RWPE2 (cell line): ENCODE measurements around the gene MOK.
A peak's percentile ranks its signal among the peaks of the same experiment; 100 is the strongest.

ENCODE experiments used
- ATAC-seq: fragments of 200-7000 bp; cut with Tn5 transposase; 3 replicates; pipeline ENCODE4 v1.9.1; 2021; ENCODE audit warnings: low read depth
- DNase-seq: peaks from one replicate; pipeline ENCODE4 v3.0.0-alpha.2; 2020; ENCODE audit warnings: low spot score
- H3K27ac ChIP-seq: fragments of 450-650 bp; 2 replicates; pipeline ENCODE4 v1.5.1; 2017; ENCODE audit warnings: mild to moderate bottlenecking; ENCODE audit not compliant: poor library complexity, severe bottlenecking
- H3K27me3 ChIP-seq: fragments of 250-450 bp; sonication (Bioruptor Pico); 2 replicates; pipeline ENCODE4 v1.5.1; 2021; ENCODE audit warnings: mild to moderate bottlenecking, moderate library complexity; ENCODE audit not compliant: insufficient read depth, poor library complexity, severe bottlenecking
- H3K36me3 ChIP-seq: fragments of 250-450 bp; sonication (Bioruptor Pico); 2 replicates; pipeline ENCODE4 v1.5.1; 2020; ENCODE audit warnings: low read depth, mild to moderate bottlenecking, moderate library complexity
- H3K4me1 ChIP-seq: fragments of 250-450 bp; sonication (Bioruptor Pico); 2 replicates; pipeline ENCODE4 v1.5.1; 2021; ENCODE audit warnings: mild to moderate bottlenecking, moderate library complexity; ENCODE audit not compliant: insufficient read depth, poor library complexity, severe bottlenecking
- H3K4me3 ChIP-seq: fragments of 250-450 bp; sonication (Bioruptor Pico); 2 replicates; pipeline ENCODE4 v1.5.1; 2021; ENCODE audit warnings: mild to moderate bottlenecking, moderate library complexity; ENCODE audit not compliant: severe bottlenecking
- H3K9me3 ChIP-seq: fragments of 250-450 bp; sonication (Bioruptor Pico); 2 replicates; pipeline ENCODE4 v1.5.1; 2021; ENCODE audit warnings: mild to moderate bottlenecking, moderate library complexity; ENCODE audit not compliant: severe bottlenecking
- CTCF ChIP-seq: fragments of 450-650 bp; IDR thresholded peaks from one replicate; pipeline ENCODE4 v1.5.1; 2017; ENCODE audit warnings: mild to moderate bottlenecking, moderate library complexity; ENCODE audit not compliant: poor library complexity, severe bottlenecking

MOK gene

DNA sequence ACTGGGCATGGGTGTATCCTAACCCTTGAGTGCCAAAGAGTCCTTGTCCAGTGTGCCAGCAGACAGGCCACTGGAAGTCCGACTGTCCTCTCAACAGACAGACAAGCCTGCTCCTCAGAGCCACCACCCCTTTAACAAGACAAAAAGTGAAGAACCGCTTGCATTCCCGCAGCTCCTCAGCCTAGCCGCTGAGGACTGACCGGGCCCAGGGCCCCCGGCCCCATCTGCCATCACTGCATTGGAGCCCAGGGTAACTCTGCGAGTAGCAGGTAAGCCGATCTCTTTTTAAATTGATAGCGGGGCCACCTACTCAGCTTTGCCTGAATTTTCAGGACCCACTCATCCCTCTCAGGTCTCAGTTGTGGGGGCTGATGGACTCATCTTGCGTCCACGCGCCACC, 68.9 kb downstream of the MOK start:
- Histone ChIP-seq H3K4me1 (peaks cover 5% of the 10 kb centered on the region), H3K4me3 (no peak overlapping the region), H3K27me3 (no peaks in the 10 kb centered on the region), H3K36me3 (peaks cover 9% of the 10 kb centered on the region), H3K27ac (peak overlapping the region; percentile 9), H3K9me3 (no peaks in the 10 kb centered on the region)
- no peak for ATAC-seq
- no peak for TF ChIP-seq CTCF
- no peak for DNase-seq

DNA sequence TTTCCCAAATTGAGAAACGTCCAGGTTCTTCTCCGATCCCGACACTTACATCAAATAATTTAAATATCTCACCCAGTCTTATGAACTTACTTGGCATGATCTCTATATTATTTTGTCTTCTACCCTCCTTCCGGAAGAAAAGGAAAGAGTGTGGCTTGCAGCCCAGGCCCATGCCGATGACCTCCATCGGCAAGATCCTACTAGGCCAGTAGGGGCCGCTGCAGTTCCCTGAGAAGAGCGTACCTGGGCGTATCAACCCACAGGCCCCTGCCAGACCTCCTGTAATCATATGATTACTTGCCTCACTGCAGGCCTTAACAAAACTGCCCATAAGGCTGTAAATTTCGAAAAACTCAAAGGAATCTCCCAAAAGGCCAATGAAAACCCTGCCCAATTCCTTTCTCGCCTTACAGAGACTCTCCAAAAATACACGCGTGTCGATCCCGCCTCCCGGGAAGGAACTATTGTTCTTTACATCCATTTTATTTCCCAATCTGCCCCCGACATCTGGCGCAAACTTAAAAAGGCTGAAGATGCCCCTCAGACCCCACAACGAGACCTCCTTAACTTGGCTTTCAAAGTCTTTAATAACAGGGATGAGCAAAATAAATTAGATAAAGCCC, 69.6 kb downstream of the MOK start:
- H3K27me3 ChIP-seq = no peaks in the 10 kb centered on the region
- peak; percentile 98 for TF ChIP-seq CTCF
- peak; percentile 96 for ATAC-seq
- peak overlapping the region; percentile 9 for H3K27ac ChIP-seq
- H3K4me1 ChIP-seq = peaks cover 5% of the 10 kb centered on the region
- H3K36me3 ChIP-seq = peaks cover 9% of the 10 kb centered on the region
- no peak for DNase-seq
- no peak overlapping the region for H3K4me3 ChIP-seq
- H3K9me3 ChIP-seq = no peaks in the 10 kb centered on the region

GRCh38 chr14:102234331-102235264, 70.4 kb downstream of the MOK start:
- H3K27me3 ChIP-seq = no peaks in the 10 kb centered on the region
- peaks cover 5% of the 10 kb centered on the region for H3K4me1 ChIP-seq
- H3K9me3 ChIP-seq = no peaks in the 10 kb centered on the region
- no peak for TF ChIP-seq CTCF
- DNase-seq (no peak), ATAC-seq (no peak)
- H3K36me3 ChIP-seq = peaks cover 9% of the 10 kb centered on the region
- no peak overlapping the region for H3K4me3 ChIP-seq
- peak overlapping the region; percentile 9 for H3K27ac ChIP-seq

DNA sequence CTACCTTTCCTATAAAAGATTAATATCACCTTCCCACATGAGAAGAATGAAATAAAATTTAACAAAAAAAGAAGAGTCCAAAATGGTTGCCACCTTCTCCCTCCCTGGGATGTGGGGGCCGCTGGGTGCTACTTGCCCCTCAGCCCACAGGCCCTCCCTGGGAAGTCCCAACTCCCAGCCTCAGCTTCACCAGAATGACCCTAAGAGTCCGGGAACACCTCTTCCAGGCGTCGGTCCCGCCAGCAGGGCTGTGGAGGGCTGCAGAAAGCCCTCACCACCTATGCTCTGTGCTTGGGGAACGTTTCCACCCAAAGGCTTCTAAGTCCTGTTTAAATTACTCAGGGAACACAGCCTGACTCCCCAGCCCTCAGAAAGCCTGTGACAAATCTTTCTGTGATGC, 71.9 kb downstream of the MOK start:
- no peaks in the 10 kb centered on the region for H3K27me3 ChIP-seq
- ATAC-seq = no peak
- H3K9me3 ChIP-seq = no peaks in the 10 kb centered on the region
- H3K4me1 ChIP-seq = peaks cover 5% of the 10 kb centered on the region
- peaks cover 9% of the 10 kb centered on the region for H3K36me3 ChIP-seq
- no peak for DNase-seq
- H3K4me3 ChIP-seq = no peak overlapping the region
- no peak for TF ChIP-seq CTCF
- no peak overlapping the region for H3K27ac ChIP-seq

DNA sequence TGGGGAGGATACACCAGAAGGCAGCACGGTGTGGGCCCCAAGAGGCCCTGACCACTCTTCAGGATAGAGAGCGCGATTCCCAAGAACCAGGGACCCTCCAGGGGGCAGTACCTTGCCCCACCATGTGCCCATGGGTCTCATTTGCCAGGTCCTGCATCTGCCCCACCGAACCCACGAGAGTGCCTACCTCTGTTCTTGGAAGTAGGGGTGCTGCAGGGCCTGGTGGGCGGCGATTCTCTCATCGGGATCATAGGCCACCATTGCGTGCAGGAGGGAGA, 72.7 kb downstream of the MOK start:
- no peak overlapping the region for H3K27ac ChIP-seq
- ATAC-seq = no peak
- H3K9me3 ChIP-seq = no peaks in the 10 kb centered on the region
- peaks cover 9% of the 10 kb centered on the region for H3K36me3 ChIP-seq
- no peak overlapping the region for H3K4me3 ChIP-seq
- peaks cover 5% of the 10 kb centered on the region for H3K4me1 ChIP-seq
- H3K27me3 ChIP-seq = no peaks in the 10 kb centered on the region
- no peak for TF ChIP-seq CTCF
- DNase-seq = no peak
